SH-SY5Y (cell line): Measurements from ENCODE around the gene SLC7A4.

Experiments
- GATA2 ChIP-seq: IDR thresholded peaks from 2 replicates; pipeline ENCODE4 v1.6.1; 2011; ENCODE audit warnings: mild to moderate bottlenecking, low read depth, low read length
- GATA3 ChIP-seq: IDR thresholded peaks from 2 replicates; pipeline ENCODE4 v1.6.1; 2011; ENCODE audit warnings: low read depth, mild to moderate bottlenecking, low read length, moderate library complexity

GRCh38 chr22:21000207-21000986, 32.0 kb downstream of the SLC7A4 start:
- no peak for TF ChIP-seq GATA2
- TF ChIP-seq GATA3, result no peak
